Activated naive CD4-positive, alpha-beta T cell treated with anti-CD3 and anti-CD28 coated beads, Interleukin-2, amount 10 ng/mL, durations not matched to agents 7 days and 5 days (primary cell): ENCODE measurements around the gene PEX26.
A peak's percentile ranks its signal among the peaks of the same experiment; 100 is the strongest.

Experiments used
- CTCF ChIA-PET: fragments of 350-600 bp; sonication (Branson Sonifier 250); formaldehyde crosslinking; loops from one replicate; lab custom pipeline; 2021; ENCODE audit warnings: antibody characterized with exemption; lab: Charles Lee
- DNase-seq: peaks from one replicate; pipeline ENCODE4 v3.0.0-alpha.2; 2020
- H3K27ac Mint-ChIP-seq: one replicate; pipeline ENCODE4 v1.8.0; 2021; ENCODE audit warnings: mild to moderate bottlenecking, moderate library complexity, mixed read lengths
- H3K27me3 Mint-ChIP-seq: one replicate; pipeline ENCODE4 v1.8.0; 2021; ENCODE audit warnings: mild to moderate bottlenecking, mixed read lengths
- H3K36me3 Mint-ChIP-seq: one replicate; pipeline ENCODE4 v1.8.0; 2021; ENCODE audit warnings: mixed read lengths
- H3K4me1 Mint-ChIP-seq: one replicate; pipeline ENCODE4 v1.8.0; 2021; ENCODE audit warnings: mixed read lengths
- H3K4me3 Mint-ChIP-seq: one replicate; pipeline ENCODE4 v1.8.0; 2021; ENCODE audit warnings: mild to moderate bottlenecking, moderate library complexity, mixed read lengths
- H3K9me3 Mint-ChIP-seq: one replicate; pipeline ENCODE4 v1.8.0; 2021; ENCODE audit warnings: mixed read lengths

PEX26 gene

DNA sequence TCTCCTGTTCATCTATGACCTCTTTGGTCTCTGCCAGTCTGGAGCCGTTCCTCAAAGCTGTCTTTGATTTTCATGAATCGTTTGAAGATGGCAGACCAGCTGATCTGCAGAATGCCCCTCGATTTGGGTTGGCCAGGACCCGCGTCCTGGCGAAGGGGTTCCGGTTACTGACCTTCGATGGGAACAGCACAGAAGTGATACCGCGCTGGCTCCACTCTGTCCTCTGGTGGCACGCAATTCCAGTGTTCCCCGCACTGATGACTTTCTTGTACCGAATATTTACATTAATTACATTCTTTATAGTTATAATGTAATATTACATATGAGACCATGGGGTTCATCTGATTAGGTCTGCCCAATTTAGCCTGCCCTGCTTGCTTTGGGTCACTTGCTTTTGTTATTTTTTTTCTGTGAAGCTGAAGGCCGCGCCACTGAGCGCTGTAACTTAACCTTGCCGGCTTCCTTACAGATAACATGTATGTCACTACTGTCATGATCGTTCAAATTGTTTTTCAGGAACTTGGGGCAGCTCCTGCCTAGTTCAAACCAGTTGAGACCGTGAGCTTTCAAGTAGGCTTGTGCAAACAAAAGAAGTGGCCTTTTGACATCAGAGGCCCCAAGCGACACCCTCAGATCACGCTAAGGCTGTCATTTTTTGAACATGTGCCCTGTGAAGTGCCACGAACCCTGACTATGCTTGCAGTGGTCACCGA, 68.0 kb downstream of the PEX26 start:
- CTCF ChIA-PET, result no interaction called here
- H3K27ac Mint-ChIP-seq, result no peak overlapping the region
- H3K36me3 Mint-ChIP-seq, result peaks cover 5% of the 10 kb centered on the region

DNA sequence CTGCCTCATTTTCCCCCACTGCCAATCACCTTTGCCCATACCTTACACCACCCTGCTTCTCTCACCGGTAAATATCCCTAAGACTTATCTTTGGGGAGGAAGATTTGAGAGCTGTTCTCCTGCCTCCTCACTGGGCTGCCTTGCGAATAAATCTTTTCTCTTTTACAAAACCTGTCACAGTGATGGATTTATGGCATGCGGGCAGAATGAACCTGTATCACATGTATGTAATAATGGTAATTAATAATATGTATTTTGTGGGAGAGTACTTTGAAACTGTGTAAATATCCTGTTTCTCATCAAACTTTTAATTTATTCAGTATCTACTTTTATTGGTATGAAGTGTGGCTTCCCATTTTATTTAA, 68.6 kb downstream of the PEX26 start:
- no peak overlapping the region for H3K27ac Mint-ChIP-seq
- H3K27me3 Mint-ChIP-seq, result no peaks in the 10 kb centered on the region
- peaks cover 33% of the 10 kb centered on the region for H3K4me1 Mint-ChIP-seq
- DNase-seq, result no peak
- no peak overlapping the region for H3K4me3 Mint-ChIP-seq
- CTCF ChIA-PET, result interaction anchor here (1.1 kb wide), 1 partner anchor 87 kb away, joined by 5 read pairs; no protein-coding TSS in a partner anchor
- peaks cover under 1% of the 10 kb centered on the region for H3K9me3 Mint-ChIP-seq
- H3K36me3 Mint-ChIP-seq, result peaks cover 6% of the 10 kb centered on the region

More for the DNA sequence above, 68.0 kb downstream of the PEX26 start:
- DNase-seq, result no peak
- Mint-ChIP-seq H3K27me3 (no peaks in the 10 kb centered on the region), H3K4me1 (peaks cover 28% of the 10 kb centered on the region), H3K9me3 (peaks cover 3% of the 10 kb centered on the region), H3K4me3 (no peak overlapping the region)

DNA sequence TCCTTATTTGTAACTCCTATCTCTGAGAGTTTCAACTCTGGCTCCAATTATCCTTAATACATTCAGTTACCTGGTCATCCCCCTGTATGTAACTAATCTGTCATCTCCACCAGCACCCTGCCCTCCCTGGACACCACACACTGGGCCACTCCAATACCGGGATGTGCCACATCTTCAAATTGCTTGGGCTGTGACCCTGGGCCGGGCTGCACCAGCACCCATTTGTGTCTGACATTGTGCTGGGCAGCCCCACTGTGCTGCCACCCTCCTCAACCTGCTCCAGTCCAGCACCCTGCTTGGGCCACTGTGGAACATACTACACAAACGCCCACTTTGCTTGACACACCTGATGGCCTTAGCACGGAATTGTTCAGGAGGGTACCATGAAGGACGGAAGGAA, 70.0 kb downstream of the PEX26 start:
- no peak for DNase-seq
- CTCF ChIA-PET, result no interaction called here
- H3K4me1 Mint-ChIP-seq, result peaks cover 47% of the 10 kb centered on the region
- peaks cover 10% of the 10 kb centered on the region for H3K36me3 Mint-ChIP-seq
- H3K9me3 Mint-ChIP-seq, result no peaks in the 10 kb centered on the region
- no peak overlapping the region for H3K4me3 Mint-ChIP-seq
- H3K27me3 Mint-ChIP-seq, result no peaks in the 10 kb centered on the region
- H3K27ac Mint-ChIP-seq, result no peak overlapping the region

DNA sequence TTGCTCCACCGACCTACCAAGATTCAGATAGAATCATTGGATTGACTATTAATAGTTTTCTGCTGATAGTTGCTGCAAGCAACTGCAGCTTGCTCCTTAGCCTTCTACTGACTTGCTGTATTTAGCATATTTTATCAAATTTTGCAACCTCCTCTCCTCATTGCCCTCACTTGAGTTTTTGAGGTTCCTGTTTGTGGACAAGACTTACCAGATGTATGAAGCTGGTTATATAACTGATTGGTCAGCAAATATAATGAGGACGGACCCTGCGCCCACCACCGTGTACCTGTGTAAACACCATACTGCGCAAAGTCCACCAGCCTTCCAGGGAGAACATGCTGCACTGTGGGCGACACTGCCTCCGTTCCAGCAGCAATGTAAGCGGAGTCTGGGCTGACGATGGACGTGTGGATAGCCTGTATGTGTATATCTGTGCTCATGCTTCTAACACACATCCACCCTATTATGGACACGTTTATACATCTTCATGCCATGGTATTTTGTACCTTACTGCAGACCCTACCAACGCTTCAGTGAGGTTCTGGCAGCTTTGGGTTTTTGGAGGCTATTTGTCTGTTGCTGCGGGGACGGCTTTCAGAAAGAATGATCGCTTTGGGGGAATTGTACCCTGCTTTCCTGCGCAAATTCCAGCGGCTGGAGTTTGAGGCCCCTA, 70.6 kb downstream of the PEX26 start:
- Mint-ChIP-seq H3K27ac (no peak overlapping the region), H3K9me3 (no peaks in the 10 kb centered on the region), H3K4me3 (peak overlapping the region; percentile 87), H3K4me1 (peaks cover 50% of the 10 kb centered on the region), H3K27me3 (no peaks in the 10 kb centered on the region), H3K36me3 (peaks cover 11% of the 10 kb centered on the region)
- no peak for DNase-seq
- CTCF ChIA-PET, result no interaction called here

DNA sequence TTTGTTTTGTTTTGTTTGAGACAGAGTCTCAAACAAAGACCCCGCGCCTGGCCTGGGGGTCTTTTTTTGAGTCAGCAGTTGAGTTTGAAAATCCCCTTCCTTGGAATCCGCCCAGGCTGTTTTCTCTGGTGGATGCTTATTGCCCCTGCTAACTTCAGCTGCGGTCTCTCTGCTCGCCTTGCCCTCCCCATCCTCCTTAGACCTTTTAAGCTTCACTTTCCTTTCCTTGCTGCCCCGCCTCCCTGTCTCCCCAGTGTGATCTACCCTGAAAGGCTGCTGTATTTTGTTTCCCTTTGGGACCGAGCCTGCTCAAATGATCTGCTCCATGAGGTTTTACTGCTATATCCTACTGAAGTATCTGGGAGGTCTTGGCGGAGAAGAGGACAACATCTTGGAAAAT, 74.7 kb downstream of the PEX26 start:
- CTCF ChIA-PET, result interaction anchor here (1.0 kb wide), 1 partner anchor 73 kb away, joined by 3 read pairs; no protein-coding TSS in a partner anchor
- Mint-ChIP-seq H3K36me3 (peaks cover 29% of the 10 kb centered on the region), H3K9me3 (no peaks in the 10 kb centered on the region), H3K27me3 (no peaks in the 10 kb centered on the region), H3K4me1 (peaks cover 65% of the 10 kb centered on the region), H3K27ac (peak overlapping the region; percentile 64), H3K4me3 (peak overlapping the region; percentile 66)
- DNase-seq, result peak; percentile 71

DNA sequence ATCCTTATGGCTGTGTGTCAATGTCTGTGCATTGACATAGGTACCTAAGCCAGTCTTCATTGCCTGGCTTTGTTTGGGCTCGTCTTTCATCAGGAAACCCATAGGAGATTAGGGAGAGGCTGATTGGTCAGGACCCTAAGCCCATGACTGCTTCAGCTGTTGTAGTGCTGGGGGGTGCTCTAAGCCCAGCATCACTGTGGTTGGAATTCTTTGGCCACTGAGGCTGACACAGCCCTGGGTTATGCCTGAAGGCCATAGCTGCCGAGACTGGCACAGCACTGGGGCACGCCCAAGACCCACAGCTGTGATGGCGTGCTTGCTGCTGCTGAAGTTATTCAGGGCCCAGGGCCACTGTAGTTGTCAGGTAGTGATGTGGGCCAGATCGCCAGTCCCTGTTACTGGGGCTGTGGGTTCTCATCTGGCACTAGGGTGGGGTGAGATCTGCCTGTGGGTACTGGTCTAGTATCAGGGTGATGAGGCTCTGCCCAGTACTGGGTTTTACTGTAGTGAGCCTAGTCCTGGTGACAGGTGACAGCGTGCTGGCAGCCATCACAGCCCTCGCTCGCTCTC, 77.1 kb downstream of the PEX26 start:
- CTCF ChIA-PET, result no interaction called here
- peaks cover 32% of the 10 kb centered on the region for H3K36me3 Mint-ChIP-seq
- H3K27ac Mint-ChIP-seq, result peak overlapping the region; percentile 33
- peaks cover 47% of the 10 kb centered on the region for H3K4me1 Mint-ChIP-seq
- H3K9me3 Mint-ChIP-seq, result no peaks in the 10 kb centered on the region
- no peak for DNase-seq
- H3K27me3 Mint-ChIP-seq, result no peaks in the 10 kb centered on the region
- H3K4me3 Mint-ChIP-seq, result no peak overlapping the region
